ENCODE data around the gene CITED2.
"Not testable (repeated sequence)": the region's sequence is repeated elsewhere in the genome, so short reads cannot be mapped to it uniquely, and the experiment has no call there.

CITED2 gene

DNA sequence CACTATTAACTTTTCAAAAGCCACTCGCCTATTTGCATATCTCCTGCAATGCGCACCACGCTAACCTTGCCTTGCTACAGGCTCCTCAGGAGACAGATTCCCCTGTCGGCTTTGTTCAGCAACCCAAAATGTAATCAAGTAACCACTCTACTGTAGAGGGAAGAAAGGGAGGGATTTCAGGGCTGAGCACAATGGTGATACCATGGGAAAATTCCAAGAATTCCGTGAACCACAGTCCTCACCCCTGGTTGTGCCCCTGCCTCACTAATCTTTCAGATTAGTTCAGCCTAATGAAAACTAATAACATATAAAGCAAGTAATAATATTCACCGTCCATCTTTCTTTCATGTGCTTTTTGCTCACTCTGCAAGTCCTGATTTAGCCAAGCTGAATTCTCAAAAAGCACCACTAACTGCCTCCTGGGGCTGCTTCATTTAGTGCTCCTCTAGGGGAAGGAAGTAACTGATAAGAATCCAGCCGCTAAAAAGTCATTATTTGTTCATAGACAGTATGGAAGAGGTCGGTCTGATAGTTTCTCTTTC lies 6.6 kb downstream of the CITED2 start:
- DNase-seq (no peak), ATAC-seq (replicated peaks) (no peak)
- H3K36me3 Mint-ChIP-seq (ENCODE audit: insufficient read depth): peaks cover 28% of the 10 kb centered on the region
- no peaks in the 10 kb centered on the region for H3K9me3 Mint-ChIP-seq
- H3K27me3 Mint-ChIP-seq: no peaks in the 10 kb centered on the region
- H3K4me1 Mint-ChIP-seq (ENCODE audit: low read depth in 2 of 2): peaks cover 28 to 43% of the 10 kb centered on the region in 2 donors
- no peak overlapping the region for H3K27ac Mint-ChIP-seq
- no peak overlapping the region for H3K4me3 Mint-ChIP-seq

DNA sequence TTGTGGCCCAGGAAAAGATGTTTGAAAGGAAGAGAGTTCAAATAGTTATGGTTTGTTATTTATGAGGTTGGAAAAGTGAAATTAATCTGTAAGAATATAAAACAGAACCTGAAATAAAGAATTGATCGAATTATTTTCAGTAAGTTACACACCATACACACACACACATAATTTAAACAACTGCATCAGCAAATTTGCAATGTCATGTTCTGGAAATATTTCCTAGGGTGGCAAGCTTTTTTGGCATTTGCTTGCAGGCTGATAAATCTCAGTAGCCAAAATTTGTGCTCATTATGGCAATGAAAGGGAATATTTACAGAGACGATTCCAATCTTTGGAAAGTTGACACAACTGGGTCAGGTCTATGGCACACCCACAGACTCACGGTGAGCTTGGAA lies 9.5 kb downstream of the CITED2 start:
- peaks cover 22 to 33% of the 10 kb centered on the region in 2 donors for H3K4me1 Mint-ChIP-seq (ENCODE audit: low read depth in 2 of 2)
- DNase-seq (no peak), ATAC-seq (replicated peaks) (no peak)
- H3K9me3 Mint-ChIP-seq: no peaks in the 10 kb centered on the region
- no peak overlapping the region for H3K27ac Mint-ChIP-seq
- no peak overlapping the region for H3K4me3 Mint-ChIP-seq
- no peaks in the 10 kb centered on the region for H3K27me3 Mint-ChIP-seq
- H3K36me3 Mint-ChIP-seq (ENCODE audit: insufficient read depth): no peaks in the 10 kb centered on the region

GRCh38 chr6:139364302-139364981 lies 10.0 kb downstream of the CITED2 start:
- Mint-ChIP-seq H3K27ac (peak overlapping the region in 1 of 2 donors; percentile 29), H3K27me3 (no peaks in the 10 kb centered on the region), H3K36me3 (ENCODE audit: insufficient read depth) (no peaks in the 10 kb centered on the region), H3K4me3 (no peak overlapping the region), H3K9me3 (no peaks in the 10 kb centered on the region), H3K4me1 (ENCODE audit: low read depth in 2 of 2) (peaks cover 19 to 27% of the 10 kb centered on the region in 2 donors)
- peak; percentile 70 for ATAC-seq (replicated peaks)
- DNase-seq: peak in 1 of 3 experiments; percentile 12

DNA sequence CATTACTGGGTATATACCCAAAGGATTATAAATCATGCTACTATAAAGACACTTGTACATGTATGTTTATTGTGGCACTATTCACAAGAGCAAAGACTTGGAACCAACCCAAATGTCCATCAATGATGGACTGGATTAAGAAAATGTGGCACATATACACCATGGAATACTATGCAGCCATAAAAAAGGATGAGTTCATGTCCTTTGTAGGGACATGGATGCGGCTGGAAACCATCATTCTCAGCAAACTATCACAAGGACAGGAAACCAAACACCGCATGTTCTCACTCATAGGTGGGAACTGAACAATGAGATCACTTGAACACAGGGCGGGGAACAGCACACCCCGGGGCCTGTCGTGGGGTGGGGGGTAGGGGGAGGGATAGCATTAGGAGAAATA lies 10.7 kb downstream of the CITED2 start:
- H3K27me3 Mint-ChIP-seq; DNase-seq; H3K36me3 Mint-ChIP-seq (ENCODE audit: insufficient read depth); H3K4me3 Mint-ChIP-seq; ATAC-seq (replicated peaks); H3K9me3 Mint-ChIP-seq: not testable (repeated sequence)
- H3K27ac Mint-ChIP-seq: peak overlapping the region in 1 of 2 donors; percentile 29
- peaks cover 19 to 27% of the 10 kb centered on the region in 2 donors for H3K4me1 Mint-ChIP-seq (ENCODE audit: low read depth in 2 of 2)

DNA sequence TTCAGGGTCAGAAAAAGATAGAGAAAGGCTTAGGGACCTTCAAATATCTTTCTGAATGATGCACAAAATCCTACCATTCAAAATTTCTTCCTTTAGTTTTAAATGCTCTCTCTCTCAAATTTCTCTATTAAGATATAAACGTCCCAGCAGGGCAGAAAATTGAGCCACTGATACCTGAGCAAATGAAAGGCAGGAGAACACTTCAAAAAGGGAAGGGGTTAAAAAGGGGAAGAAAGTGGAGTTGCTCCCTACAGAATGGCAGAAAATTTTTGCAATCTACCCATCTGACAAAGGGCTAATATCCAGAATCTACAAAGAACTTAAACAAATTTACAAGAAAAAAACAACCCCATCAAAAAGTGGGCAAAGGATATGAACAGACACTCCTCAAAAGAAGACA lies 11.3 kb downstream of the CITED2 start:
- Mint-ChIP-seq H3K4me1 (ENCODE audit: low read depth in 2 of 2) (peaks cover 19 to 26% of the 10 kb centered on the region in 2 donors), H3K27ac (peak overlapping the region in 1 of 2 donors; percentile 29)
- DNase-seq; ATAC-seq (replicated peaks); H3K4me3 Mint-ChIP-seq; H3K27me3 Mint-ChIP-seq; H3K36me3 Mint-ChIP-seq (ENCODE audit: insufficient read depth); H3K9me3 Mint-ChIP-seq: not testable (repeated sequence)

- ATAC-seq (replicated peaks) (no peak), DNase-seq (no peak)
- Mint-ChIP-seq H3K4me1 (ENCODE audit: low read depth in 2 of 2) (peaks cover 19 to 23% of the 10 kb centered on the region in 2 donors), H3K36me3 (ENCODE audit: insufficient read depth) (no peaks in the 10 kb centered on the region), H3K27me3 (no peaks in the 10 kb centered on the region), H3K9me3 (no peaks in the 10 kb centered on the region), H3K4me3 (no peak overlapping the region), H3K27ac (peak overlapping the region; percentile 18 to 58)
These were observed 13.2 kb downstream of the CITED2 start for GRCh38 chr6:139361211-139361610.

GRCh38 chr6:139356924-139357323 lies 17.5 kb downstream of the CITED2 start:
- no peaks in the 10 kb centered on the region for H3K27me3 Mint-ChIP-seq
- H3K4me3 Mint-ChIP-seq: no peak overlapping the region
- H3K4me1 Mint-ChIP-seq (ENCODE audit: low read depth in 2 of 2): peaks cover 8 to 12% of the 10 kb centered on the region in 2 donors
- H3K27ac Mint-ChIP-seq: no peak overlapping the region
- no peak for DNase-seq
- no peaks in the 10 kb centered on the region for H3K36me3 Mint-ChIP-seq (ENCODE audit: insufficient read depth)
- ATAC-seq (replicated peaks): no peak
- H3K9me3 Mint-ChIP-seq: no peaks in the 10 kb centered on the region

DNA sequence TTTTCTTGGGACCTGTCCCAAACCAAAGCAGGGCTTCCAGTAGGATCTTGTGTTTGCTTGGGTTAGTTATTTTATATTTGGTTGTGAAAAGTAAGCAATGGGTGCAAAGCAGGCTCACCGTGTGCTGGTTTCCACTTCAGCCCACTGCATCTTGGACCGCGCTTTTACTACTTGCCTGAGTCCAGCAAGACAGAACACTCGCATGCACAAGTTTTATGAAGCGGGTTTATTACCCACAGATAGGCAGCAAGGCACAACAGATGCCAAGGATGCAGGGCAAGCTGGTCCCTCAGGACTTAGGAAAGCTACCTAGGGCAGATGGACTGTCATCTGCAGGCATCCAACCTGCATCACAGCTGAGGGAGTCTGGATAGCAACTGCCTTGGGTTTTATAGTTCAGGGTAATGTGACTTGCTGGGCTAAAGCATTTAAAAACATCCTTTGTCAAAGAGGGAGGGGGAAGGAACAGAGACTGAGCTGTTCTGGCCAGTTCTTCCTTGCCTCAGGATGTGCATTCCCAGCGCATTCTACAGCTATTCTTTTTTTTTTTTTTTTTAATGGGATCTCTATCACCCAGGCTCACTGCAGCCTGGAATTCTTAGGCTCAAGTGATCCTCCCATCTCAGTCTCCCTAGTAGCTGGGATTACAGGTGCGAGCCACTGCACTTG lies 18.5 kb downstream of the CITED2 start:
- DNase-seq: no peak
- no peak overlapping the region for H3K27ac Mint-ChIP-seq
- no peaks in the 10 kb centered on the region for H3K9me3 Mint-ChIP-seq

GRCh38 chr6:139355172-139355571 lies 19.3 kb downstream of the CITED2 start:
- DNase-seq (no peak), ATAC-seq (replicated peaks) (no peak)
- no peaks in the 10 kb centered on the region for H3K36me3 Mint-ChIP-seq (ENCODE audit: insufficient read depth)
- H3K4me3 Mint-ChIP-seq: no peak overlapping the region
- no peaks in the 10 kb centered on the region for H3K9me3 Mint-ChIP-seq
- H3K27me3 Mint-ChIP-seq: no peaks in the 10 kb centered on the region
- no peaks in the 10 kb centered on the region for H3K4me1 Mint-ChIP-seq (ENCODE audit: low read depth in 2 of 2)
- H3K27ac Mint-ChIP-seq: no peak overlapping the region

More for the DNA sequence above, 18.5 kb downstream of the CITED2 start:
- H3K4me1 Mint-ChIP-seq (ENCODE audit: low read depth in 2 of 2): peaks cover 0 to 1% of the 10 kb centered on the region in 2 donors
- no peaks in the 10 kb centered on the region for H3K36me3 Mint-ChIP-seq (ENCODE audit: insufficient read depth)
- no peak for ATAC-seq (replicated peaks)
- H3K27me3 Mint-ChIP-seq: no peaks in the 10 kb centered on the region
- H3K4me3 Mint-ChIP-seq: no peak overlapping the region

DNA sequence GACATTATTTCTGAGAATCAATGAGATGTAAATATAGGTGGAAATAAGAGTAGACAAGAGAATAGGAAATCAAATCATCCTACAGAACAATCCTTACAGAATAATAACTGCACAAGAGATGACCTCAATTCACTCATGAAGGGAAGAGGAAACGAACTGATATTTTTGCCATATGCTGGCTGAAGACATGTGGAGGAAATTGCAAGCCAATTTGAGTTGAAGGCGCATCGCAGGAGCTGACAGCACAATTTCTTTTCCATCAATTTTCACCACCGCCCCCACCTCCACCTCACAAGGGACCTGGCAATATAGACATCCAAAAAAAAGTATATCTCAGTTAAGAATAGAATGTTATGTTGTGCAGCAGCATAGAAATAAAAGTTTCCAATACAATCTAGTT lies 20.3 kb downstream of the CITED2 start:
- H3K36me3 Mint-ChIP-seq (ENCODE audit: insufficient read depth): no peaks in the 10 kb centered on the region
- no peaks in the 10 kb centered on the region for H3K4me1 Mint-ChIP-seq (ENCODE audit: low read depth in 2 of 2)
- no peaks in the 10 kb centered on the region for H3K27me3 Mint-ChIP-seq
- H3K9me3 Mint-ChIP-seq: no peaks in the 10 kb centered on the region
- H3K4me3 Mint-ChIP-seq: no peak overlapping the region
- DNase-seq: no peak
- H3K27ac Mint-ChIP-seq: no peak overlapping the region
- ATAC-seq (replicated peaks): no peak

GRCh38 chr6:139349464-139350020 lies 24.9 kb downstream of the CITED2 start:
- Mint-ChIP-seq H3K9me3 (no peaks in the 10 kb centered on the region), H3K4me3 (no peak overlapping the region), H3K4me1 (ENCODE audit: low read depth in 2 of 2) (no peaks in the 10 kb centered on the region)

GRCh38 chr6:139346392-139346791 lies 28.1 kb downstream of the CITED2 start:
- no peaks in the 10 kb centered on the region for H3K36me3 Mint-ChIP-seq (ENCODE audit: insufficient read depth)
- no peaks in the 10 kb centered on the region for H3K27me3 Mint-ChIP-seq
- DNase-seq (no peak), ATAC-seq (replicated peaks) (no peak)
- no peaks in the 10 kb centered on the region for H3K9me3 Mint-ChIP-seq
- H3K4me1 Mint-ChIP-seq (ENCODE audit: low read depth in 2 of 2): peaks cover 11 to 13% of the 10 kb centered on the region in 2 donors
- H3K4me3 Mint-ChIP-seq: no peak overlapping the region
- H3K27ac Mint-ChIP-seq: no peak overlapping the region

More at GRCh38 chr6:139349464-139350020, 24.9 kb downstream of the CITED2 start:
- no peak for DNase-seq
- ATAC-seq (replicated peaks): no peak
- Mint-ChIP-seq H3K36me3 (ENCODE audit: insufficient read depth) (no peaks in the 10 kb centered on the region), H3K27me3 (no peaks in the 10 kb centered on the region), H3K27ac (no peak overlapping the region)

DNA sequence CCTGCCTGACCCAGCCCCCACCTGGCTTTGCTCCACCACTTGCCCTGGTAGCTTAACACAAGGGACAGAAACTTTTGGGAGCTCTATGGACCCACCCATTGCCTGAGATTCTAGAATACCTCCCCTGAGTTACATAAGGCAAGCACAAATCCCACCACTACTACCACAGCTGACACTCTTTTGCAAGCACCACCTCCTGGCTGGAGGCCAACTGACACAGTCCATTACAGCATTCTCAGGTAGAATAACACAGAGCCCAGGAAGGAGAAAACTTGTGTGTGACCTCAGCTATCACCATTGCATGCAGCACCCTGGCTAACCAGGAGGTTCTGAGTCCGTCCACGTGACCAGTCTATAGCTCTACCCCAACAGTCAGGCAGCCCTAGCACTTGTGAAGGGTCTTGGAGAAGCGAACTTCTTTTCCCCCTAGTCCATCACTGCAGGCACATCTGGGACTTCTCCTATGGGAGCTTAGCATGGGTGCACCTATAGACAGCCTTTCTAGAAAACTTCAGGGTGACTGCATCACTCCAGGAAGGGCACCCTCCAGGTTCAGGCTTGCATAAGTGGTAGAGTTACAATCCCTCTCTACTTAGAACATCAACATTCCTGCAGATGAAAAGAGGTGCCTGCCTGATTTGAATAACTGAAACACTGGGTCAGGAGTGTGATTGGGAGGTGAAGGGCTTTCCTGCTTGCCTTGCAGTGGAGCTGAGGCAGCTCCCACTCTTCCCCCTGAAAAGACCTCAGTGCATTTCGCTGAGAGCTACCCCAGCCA lies 30.1 kb downstream of the CITED2 start:
- no peak for DNase-seq
- ATAC-seq (replicated peaks): no peak
- peaks cover 11 to 13% of the 10 kb centered on the region in 2 donors for H3K4me1 Mint-ChIP-seq (ENCODE audit: low read depth in 2 of 2)
- H3K4me3 Mint-ChIP-seq: peak overlapping the region in 1 of 2 donors; percentile 11
- H3K9me3 Mint-ChIP-seq: no peaks in the 10 kb centered on the region
- H3K27ac Mint-ChIP-seq: no peak overlapping the region
- H3K36me3 Mint-ChIP-seq (ENCODE audit: insufficient read depth): no peaks in the 10 kb centered on the region
- no peaks in the 10 kb centered on the region for H3K27me3 Mint-ChIP-seq

All from effector memory CD8-positive, alpha-beta T cell (primary cell).